H1 (cell line): ENCODE data around the gene MFNG. TPM values are rescaled to one million over a fixed set of nuclear protein-coding genes. Genes with fewer than 3 reads are reported as not detected.
A peak's percentile ranks its signal among the peaks of the same experiment; 100 is the strongest.

Source experiments
- ASH2L ChIP-seq: fragments of 200-600, 300-600 bp; sonication (generic); IDR thresholded peaks from one replicate; pipeline ENCODE4 v1.7.1; 2017; ENCODE audit warnings: low read length
- BACH1 ChIP-seq: IDR thresholded peaks from 2 replicates; pipeline ENCODE4 v1.6.1; 2012; ENCODE audit warnings: low read length, improper control_type of control experiment
- BRCA1 ChIP-seq: IDR thresholded peaks from 2 replicates; pipeline ENCODE4 v1.6.1; 2012; ENCODE audit warnings: low read depth, low read length, improper control_type of control experiment
- CHD1 ChIP-seq: IDR thresholded peaks from 2 replicates; pipeline ENCODE4 v1.6.1; 2012; ENCODE audit warnings: low read depth, low read length, improper control_type of control experiment
- CHD2 ChIP-seq: IDR thresholded peaks from 2 replicates; pipeline ENCODE4 v1.6.1; 2012; ENCODE audit warnings: low read length, improper control_type of control experiment
- PHF8 ChIP-seq: fragments of 200-600 bp; sonication (generic); conservative IDR thresholded peaks from 2 replicates; pipeline ENCODE4 v1.7.1; 2012; ENCODE audit warnings: low read depth, mild to moderate bottlenecking, inconsistent platforms, low read length, moderate library complexity
- RFX5 ChIP-seq: IDR thresholded peaks from 2 replicates; pipeline ENCODE4 v1.6.1; 2011; ENCODE audit warnings: low read depth, low read length, improper control_type of control experiment, borderline replicate concordance
- SP4 ChIP-seq: IDR thresholded peaks from 2 replicates; pipeline ENCODE4 v1.6.1; 2012; ENCODE audit warnings: low read length, inconsistent platforms
- polyA plus RNA-seq, 7 experiments: library from polyadenylated mRNA; depleted of rRNA in 3 of 7; stranded (reverse) in 5 of 7; unstranded in 2 of 7; fragments of >200 nt in 5 of 7; fragments of 200-250 nt in 2 of 7; gene quantifications; 1 replicate in 5 of 7; 2 replicates in 1 of 7; 4 replicates in 1 of 7; pipeline versions ENCODE4 v1.2.1 to v1.2.3, GENCODE V29; 2011 to 2013; ENCODE audit warnings: missing spikeins in 2 of 7, mixed read lengths in 2 of 7
- total RNA-seq: library from RNA; stranded (reverse); fragmentation: NEBNext Ultra II Directional; extraction: Animal tissue kit (Norgen Biotek cat#: 25700); gene quantifications from 2 replicates; pipeline ENCODE4 v1.2.1, GENCODE V29; 2021
- TF ChIP-seq, protein P1 (sequence below): IDR thresholded peaks from 2 replicates; pipeline ENCODE4 v1.6.1; 2012; ENCODE audit warnings: inconsistent platforms

The MFNG gene
- total and polyA plus RNA-seq, 2 of the 8 experiments (the other 6 are each of a cell fraction or from before 2014, with no cell fraction given) = 1.7 to 5.5 TPM

DNA sequence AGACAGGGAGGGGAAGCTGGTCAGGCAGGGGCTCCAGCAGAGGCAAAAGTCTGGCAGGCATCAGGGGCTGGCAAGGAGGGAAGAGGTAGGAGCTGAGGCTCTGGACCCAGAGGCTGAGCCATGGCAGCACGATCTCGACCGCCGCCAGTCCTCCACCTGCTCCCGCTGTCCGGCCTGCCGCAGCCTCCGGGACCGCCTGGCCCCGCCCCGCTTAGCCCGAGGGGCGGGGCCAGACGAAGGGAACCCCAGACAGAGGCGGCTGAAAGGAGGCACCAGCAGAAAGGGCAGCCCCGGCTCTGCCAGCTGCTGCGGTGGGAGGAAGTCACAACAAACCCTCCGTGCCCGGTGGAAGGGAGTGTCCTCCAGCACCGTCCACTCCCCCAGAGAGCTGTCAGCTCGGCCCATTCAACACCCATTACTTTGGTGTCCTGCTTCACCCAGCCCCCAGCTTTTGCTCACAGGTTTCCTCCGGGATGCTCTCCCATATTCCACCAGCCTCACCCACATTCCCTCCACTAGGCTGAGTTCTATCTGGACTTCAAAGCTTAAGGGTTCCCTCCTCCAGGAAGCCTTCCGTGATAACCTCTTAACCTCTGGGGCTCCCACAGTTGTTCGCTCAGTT, at the start of gene MFNG (continued):
- no peak for TF ChIP-seq CHD2
- TF ChIP-seq BACH1 = no peak
- no peak for TF ChIP-seq SP4
- TF ChIP-seq CHD1 = no peak
- no peak for TF ChIP-seq ASH2L
- no peak for TF ChIP-seq BRCA1
- TF ChIP-seq RFX5 = no peak
- no peak for TF ChIP-seq PHF8
- TF ChIP-seq, protein P1, sequence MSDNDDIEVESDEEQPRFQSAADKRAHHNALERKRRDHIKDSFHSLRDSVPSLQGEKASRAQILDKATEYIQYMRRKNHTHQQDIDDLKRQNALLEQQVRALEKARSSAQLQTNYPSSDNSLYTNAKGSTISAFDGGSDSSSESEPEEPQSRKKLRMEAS = peak; percentile 52; the same call in 1 of the 2 replicates
- TF ChIP-seq, all 59 proteins: peak for 7
